ENCODE results near the gene ARMS2. TPM values are rescaled to one million over a fixed set of nuclear protein-coding genes. Genes with fewer than 3 reads are reported as not detected.

ARMS2 gene, protein sequence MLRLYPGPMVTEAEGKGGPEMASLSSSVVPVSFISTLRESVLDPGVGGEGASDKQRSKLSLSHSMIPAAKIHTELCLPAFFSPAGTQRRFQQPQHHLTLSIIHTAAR
- total RNA-seq (2022; extraction: Qiagen RNA extraction), result not detected in 5 replicates

GRCh38 chr10:122454603-122455080 is at the start of gene ARMS2:
Gene ARMS2 (plus strand): TSS chr10:122454653. CDS start chr10:122454728, 75 bp downstream.

DNA sequence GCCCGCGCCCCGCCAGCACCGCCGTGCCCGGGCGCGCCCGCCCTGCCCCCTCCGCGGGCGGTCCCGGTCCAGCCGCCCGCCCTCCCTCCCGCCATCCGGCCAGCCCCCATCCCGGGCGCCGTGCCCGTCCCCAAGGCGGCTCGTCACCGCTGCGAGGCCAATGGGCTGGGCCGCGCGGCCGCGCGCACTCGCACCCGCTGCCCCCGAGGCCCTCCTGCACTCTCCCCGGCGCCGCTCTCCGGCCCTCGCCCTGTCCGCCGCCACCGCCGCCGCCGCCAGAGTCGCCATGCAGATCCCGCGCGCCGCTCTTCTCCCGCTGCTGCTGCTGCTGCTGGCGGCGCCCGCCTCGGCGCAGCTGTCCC is 6.9 kb downstream of the ARMS2 start, which contains the start of gene HTRA1:
TSS of gene HTRA1 (plus strand) at position 187 of the 362 bp plus-strand sequence. CDS start at position 287, 100 bp downstream.

Other genes with a start within 250 kb of the ARMS2 start
- 0.28 to 0.88 TPM (median 0.57 TPM) in 5 replicates for gene BTBD16, start 183.4 kb upstream of the ARMS2 start, total RNA-seq (2022; extraction: Qiagen RNA extraction)
- 15.2 to 24.1 TPM (median 20.5 TPM) in 5 replicates for gene PLEKHA1, start 79.9 kb upstream of the ARMS2 start, total RNA-seq (2022; extraction: Qiagen RNA extraction)
- 50.8 to 64.4 TPM (median 55.3 TPM) in 5 replicates for gene HTRA1, start 6.9 kb downstream of the ARMS2 start, total RNA-seq (2022; extraction: Qiagen RNA extraction)
- 0.16 to 0.19 TPM (median 0.18 TPM) in 5 replicates for gene DMBT1, start 106.1 kb downstream of the ARMS2 start, total RNA-seq (2022; extraction: Qiagen RNA extraction)
- not detected in 5 replicates for gene C10orf120, start 245.2 kb downstream of the ARMS2 start, total RNA-seq (2022; extraction: Qiagen RNA extraction)